ENCODE measurements around the gene GPR158. TPM values are rescaled to one million over a fixed set of nuclear protein-coding genes. Genes with fewer than 3 reads are reported as not detected.

GPR158 gene
- total RNA-seq, 1 experiment from 2014 or later, result 12.2 TPM

GRCh38 chr10:25261558-25261957 is 86.8 kb downstream of the GPR158 start:
- H3K27me3 ChIP-seq (ENCODE audit: insufficient read depth, low read depth), result no peaks in the 10 kb centered on the region
- TF ChIP-seq CTCF (conservative IDR thresholded peaks at IDR 0.05) (no peak), EZH2 (IDR thresholded peaks at IDR 0.05; ENCODE audit: low read depth) (no peak)
- H4K20me1 ChIP-seq (ENCODE audit: insufficient read depth), result no peaks in the 10 kb centered on the region
- no peak overlapping the region for H3K4me3 ChIP-seq
- no peaks in the 10 kb centered on the region for H3F3A ChIP-seq (ENCODE audit: insufficient read depth, low read depth)
- intact Hi-C loops (cut with micrococcal nuclease; ENCODE audit: unreplicated experiment), result no loop called here
- no TSS peak for BruUV-seq (replicated peaks)
- no peaks in the 10 kb centered on the region for H3K4me1 ChIP-seq (replicated peaks; ENCODE audit: insufficient read depth)
- no peaks in the 10 kb centered on the region for H3K79me2 ChIP-seq (ENCODE audit: low read depth)
- no peaks in the 10 kb centered on the region for H3K36me3 ChIP-seq (ENCODE audit: low read depth)
- H3K9me3 ChIP-seq (ENCODE audit: insufficient read depth, low read depth), result no peaks in the 10 kb centered on the region
- POLR2A ChIA-PET (ENCODE audit: unreplicated experiment), result no interaction called here
- no peak overlapping the region for H2AFZ ChIP-seq
- no peak overlapping the region for H3K27ac ChIP-seq
- CTCF ChIA-PET, result no interaction called here
- H3K4me2 ChIP-seq, result no peak overlapping the region
- DNase-seq, result no peak
- no peaks in the 10 kb centered on the region for H3K9me2 ChIP-seq (ENCODE audit: insufficient read depth)

DNA sequence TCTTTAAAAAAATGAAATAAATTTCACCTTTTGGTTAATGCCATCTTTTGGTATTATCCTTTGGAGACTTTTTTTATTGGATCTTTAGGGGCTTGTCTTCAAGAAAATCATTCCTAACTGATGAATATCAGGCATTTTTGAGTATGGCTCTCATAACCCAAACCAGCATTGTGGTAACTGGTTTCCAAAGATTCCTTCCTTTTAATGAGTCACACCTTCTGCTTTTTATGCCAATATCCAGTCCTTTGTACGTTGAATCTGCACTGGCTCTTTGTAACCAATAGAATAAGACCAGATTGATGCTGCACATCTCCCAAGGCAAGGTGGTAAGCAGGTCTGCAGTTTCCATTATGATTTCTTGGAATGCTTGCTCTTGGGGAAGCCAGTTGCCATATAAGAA is 89.1 kb downstream of the GPR158 start:
- H3K9me3 ChIP-seq (ENCODE audit: insufficient read depth, low read depth), result no peaks in the 10 kb centered on the region
- DNase-seq, result no peak
- TF ChIP-seq EZH2 (IDR thresholded peaks at IDR 0.05; ENCODE audit: low read depth) (no peak), CTCF (conservative IDR thresholded peaks at IDR 0.05) (no peak)
- ChIA-PET POLR2A (ENCODE audit: unreplicated experiment) (no interaction called here), CTCF (no interaction called here)
- BruUV-seq (replicated peaks), result no TSS peak
- H3K9me2 ChIP-seq (ENCODE audit: insufficient read depth), result no peaks in the 10 kb centered on the region
- no peak overlapping the region for H2AFZ ChIP-seq
- intact Hi-C loops (cut with micrococcal nuclease; ENCODE audit: unreplicated experiment), result no loop called here
- no peak overlapping the region for H3K27ac ChIP-seq
- H3K79me2 ChIP-seq (ENCODE audit: low read depth), result no peaks in the 10 kb centered on the region
- no peaks in the 10 kb centered on the region for H3K4me1 ChIP-seq (replicated peaks; ENCODE audit: insufficient read depth)
- no peaks in the 10 kb centered on the region for H3K27me3 ChIP-seq (ENCODE audit: insufficient read depth, low read depth)
- H4K20me1 ChIP-seq (ENCODE audit: insufficient read depth), result no peaks in the 10 kb centered on the region
- no peaks in the 10 kb centered on the region for H3K36me3 ChIP-seq (ENCODE audit: low read depth)
- H3K4me3 ChIP-seq, result no peak overlapping the region
- no peaks in the 10 kb centered on the region for H3F3A ChIP-seq (ENCODE audit: insufficient read depth, low read depth)
- no peak overlapping the region for H3K4me2 ChIP-seq

GRCh38 chr10:25278180-25278579 is 103.4 kb downstream of the GPR158 start:
- TF ChIP-seq EZH2 (IDR thresholded peaks at IDR 0.05; ENCODE audit: low read depth) (no peak), CTCF (conservative IDR thresholded peaks at IDR 0.05) (no peak)
- no peak overlapping the region for H3K4me3 ChIP-seq
- H2AFZ ChIP-seq, result no peak overlapping the region
- no peaks in the 10 kb centered on the region for H4K20me1 ChIP-seq (ENCODE audit: insufficient read depth)
- H3F3A ChIP-seq (ENCODE audit: insufficient read depth, low read depth), result no peaks in the 10 kb centered on the region
- H3K36me3 ChIP-seq (ENCODE audit: low read depth), result no peaks in the 10 kb centered on the region
- H3K4me2 ChIP-seq, result no peak overlapping the region
- no TSS peak for BruUV-seq (replicated peaks)
- intact Hi-C loops (cut with micrococcal nuclease; ENCODE audit: unreplicated experiment), result no loop called here
- H3K9me2 ChIP-seq (ENCODE audit: insufficient read depth), result no peaks in the 10 kb centered on the region
- ChIA-PET CTCF (no interaction called here), POLR2A (ENCODE audit: unreplicated experiment) (no interaction called here)
- H3K27me3 ChIP-seq (ENCODE audit: insufficient read depth, low read depth), result no peaks in the 10 kb centered on the region
- no peak for DNase-seq
- no peaks in the 10 kb centered on the region for H3K4me1 ChIP-seq (replicated peaks; ENCODE audit: insufficient read depth)
- H3K27ac ChIP-seq, result no peak overlapping the region
- H3K9me3 ChIP-seq (ENCODE audit: insufficient read depth, low read depth), result no peaks in the 10 kb centered on the region
- no peaks in the 10 kb centered on the region for H3K79me2 ChIP-seq (ENCODE audit: low read depth)
